ENCODE data around the gene GPATCH11.

The GPATCH11 gene

DNA sequence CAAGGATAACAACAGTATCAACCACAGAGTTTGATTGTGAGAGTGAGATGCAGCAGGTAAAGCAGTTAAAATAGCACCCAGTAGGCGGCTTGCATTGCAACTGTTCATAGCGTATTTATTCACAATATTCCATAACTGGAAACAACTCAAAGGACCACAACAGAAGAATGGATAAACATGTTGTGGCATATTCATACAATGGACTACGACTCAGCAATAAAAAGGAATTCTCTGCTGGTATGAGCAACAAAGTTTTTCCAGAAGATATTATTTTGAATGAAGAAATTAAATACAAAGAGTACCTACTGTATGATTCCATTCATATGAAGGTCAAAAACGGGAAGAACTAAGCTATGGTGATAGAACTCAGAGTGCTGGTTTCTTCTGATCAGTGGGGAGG lies 25.2 kb downstream of the GPATCH11 start:
- no peak for DNase-seq (ENCODE audit: low read depth in 2 of 2)

DNA sequence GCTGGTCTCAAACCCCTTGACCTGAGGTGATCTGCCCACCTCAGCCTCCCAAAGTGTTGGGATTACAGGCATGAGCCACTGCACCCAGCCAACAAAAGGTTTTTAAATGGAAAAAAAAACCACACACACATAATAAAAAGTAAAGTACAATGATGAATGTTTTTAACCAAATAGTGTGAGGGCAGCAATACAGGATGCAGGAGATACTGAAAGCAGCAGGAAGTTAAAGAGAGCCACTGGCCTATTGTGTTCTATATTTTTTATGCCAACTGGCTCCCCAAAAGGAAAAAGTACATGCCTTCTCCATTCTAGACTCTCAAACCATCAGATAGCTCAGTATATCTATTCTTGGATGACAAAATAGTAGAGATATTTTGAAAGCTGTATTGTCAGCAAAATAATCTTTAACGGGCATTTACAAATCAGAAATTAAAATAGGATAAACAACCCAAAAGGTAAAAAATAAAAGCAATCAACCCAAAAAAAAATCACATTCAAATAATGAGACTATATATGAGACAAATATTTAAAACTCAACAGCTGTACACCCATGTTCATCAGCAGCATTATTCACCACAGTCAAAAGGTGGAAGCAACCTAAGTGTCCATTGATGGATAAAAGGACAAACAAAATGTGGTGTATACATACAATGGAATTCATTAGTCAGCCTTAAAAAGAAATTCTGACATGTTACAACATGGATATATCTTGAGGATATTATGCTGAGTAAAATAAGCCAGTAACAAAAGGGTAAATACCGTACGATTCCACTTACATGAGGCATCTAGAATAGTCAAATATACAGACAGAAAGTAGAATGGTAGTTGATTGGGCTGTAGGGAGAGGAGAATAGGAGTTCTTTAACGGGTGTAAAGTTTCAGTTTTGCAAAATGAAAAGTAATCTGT lies 26.2 kb downstream of the GPATCH11 start:
- no peak for DNase-seq (ENCODE audit: low read depth in 2 of 2)

DNA sequence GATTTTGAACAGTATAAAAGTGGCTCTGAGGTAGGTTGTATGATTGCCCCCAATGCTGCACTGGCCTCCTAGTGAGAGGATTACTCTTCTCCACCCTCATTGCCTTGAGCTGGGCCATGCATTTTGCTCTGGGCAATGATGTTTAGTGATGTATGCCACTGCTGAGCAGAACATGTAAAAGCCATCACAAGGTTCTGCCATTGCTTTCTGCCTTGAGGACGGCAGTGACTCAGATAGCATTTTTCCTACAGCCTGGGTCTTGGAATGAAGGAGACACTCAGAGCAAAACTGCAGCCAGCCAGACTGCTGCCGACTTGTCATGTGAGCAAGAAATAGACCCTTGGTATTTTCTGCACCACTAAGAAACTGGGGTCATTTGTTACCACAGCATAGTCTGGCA lies 27.6 kb downstream of the GPATCH11 start:
- no peak for DNase-seq (ENCODE audit: low read depth in 2 of 2)

DNA sequence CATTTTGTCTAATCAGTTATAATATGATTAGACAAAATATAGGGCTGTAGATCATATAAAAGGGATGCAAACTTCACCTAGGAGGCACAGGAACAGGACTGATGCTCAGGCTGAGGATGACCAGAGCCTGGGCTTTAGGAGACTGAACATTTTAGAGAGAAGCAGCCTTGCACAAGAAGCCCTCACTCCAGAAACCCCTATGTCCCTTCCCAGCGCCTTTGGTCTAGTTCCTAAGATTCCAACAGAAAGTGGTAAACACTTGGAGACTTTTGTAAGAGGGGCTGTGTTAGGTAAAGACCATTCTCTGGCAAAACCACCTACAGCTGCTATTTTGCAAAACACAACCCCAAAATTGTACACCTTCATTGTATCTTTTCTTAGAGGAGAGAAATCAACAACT lies 33.2 kb downstream of the GPATCH11 start:
- DNase-seq (ENCODE audit: low read depth in 2 of 2): no peak

DNA sequence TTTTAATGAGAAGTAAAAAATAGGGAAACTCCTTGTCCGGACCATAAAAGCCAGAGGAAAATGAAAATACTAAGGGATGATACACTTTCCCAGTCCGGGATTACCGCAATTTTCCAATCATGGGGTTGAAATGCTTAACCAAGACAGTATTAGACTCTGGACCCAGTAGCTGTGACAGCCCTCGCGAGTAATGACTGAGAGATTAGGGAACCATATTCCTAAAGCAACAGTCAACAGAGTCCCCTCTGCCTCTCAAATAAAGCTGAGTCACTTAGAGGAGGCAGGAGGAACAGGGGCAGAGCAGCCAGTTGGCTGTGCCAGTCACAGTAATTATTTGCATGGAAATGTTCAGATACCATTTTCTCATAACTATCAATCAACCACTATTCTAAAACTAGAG lies 34.8 kb downstream of the GPATCH11 start:
- no peak for DNase-seq (ENCODE audit: low read depth in 2 of 2)

DNA sequence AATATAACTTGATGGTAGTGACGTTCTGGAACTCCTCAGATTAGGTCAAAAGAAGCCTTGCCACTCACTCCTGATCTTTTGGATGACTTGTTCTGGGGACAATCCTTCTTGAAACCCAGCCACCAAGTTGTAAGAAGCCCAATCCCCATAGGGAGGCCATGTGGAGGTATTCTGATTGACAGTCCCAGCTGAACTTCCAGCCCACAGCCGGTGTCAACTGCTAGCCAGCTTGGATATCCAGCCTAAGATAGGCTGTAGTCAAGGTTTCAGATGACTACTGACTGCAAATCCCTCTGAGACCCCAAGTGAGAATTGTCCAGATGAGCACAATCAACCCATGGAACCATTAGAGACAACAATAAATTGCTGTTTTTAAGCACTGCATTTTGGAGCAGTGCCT lies 41.1 kb downstream of the GPATCH11 start:
- no peak for DNase-seq (ENCODE audit: low read depth in 2 of 2)

DNA sequence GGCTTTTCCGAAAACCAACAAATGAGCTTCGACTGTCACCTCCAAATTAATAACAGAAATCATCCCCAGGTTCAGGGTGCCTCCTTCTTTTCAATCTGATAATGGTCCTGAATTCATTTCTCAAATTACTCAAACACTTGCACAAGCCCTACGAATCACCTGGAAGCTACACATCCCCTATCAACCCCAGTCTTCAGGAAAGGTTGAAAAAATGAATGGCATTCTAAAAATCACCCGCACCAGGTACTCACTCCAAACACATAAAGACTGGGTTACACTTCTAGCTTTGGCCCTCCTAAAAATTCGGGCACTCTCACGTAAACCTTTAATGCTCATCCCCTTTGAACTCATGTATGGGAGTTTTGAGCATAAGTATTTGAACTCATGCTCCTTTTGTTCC lies 48.6 kb downstream of the GPATCH11 start:
- DNase-seq (ENCODE audit: low read depth in 2 of 2): no peak

DNA sequence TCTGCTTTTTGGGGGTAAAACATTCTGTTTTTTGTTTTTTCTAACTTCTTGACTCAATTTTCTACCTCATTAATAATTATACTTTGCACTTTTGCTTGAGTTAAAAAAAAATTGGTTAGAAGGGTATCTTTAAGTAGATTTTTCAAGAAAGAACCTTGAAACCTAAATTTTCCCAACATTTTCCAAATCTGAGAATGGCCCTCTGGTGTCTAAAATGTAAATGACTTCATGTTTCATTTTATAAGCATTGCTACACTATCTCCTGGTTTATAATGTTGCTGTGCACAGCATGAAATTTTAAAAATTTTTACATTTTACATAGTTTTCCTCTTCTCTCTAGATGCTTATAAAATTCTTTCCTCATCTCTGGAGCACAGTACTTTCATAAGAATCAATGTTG lies 58.2 kb downstream of the GPATCH11 start:
- no peak for DNase-seq (ENCODE audit: low read depth in 2 of 2)

DNA sequence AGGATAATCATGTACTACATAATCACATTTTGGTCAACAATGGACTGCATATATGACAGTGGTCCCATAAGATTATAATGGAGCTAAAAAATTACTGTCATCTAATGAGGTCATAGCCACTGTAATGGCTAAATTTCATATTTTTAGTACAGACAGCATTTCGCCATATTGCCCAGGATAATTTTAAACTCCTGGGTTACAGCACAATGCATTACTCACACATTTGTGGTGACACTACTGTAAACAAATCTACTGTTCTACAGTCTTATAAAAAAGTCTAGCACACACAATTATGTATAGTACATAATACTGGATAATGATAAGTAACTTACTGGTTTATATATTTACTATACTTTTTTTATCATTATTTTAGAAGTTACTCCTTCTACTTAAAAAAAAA lies 59.7 kb downstream of the GPATCH11 start:
- DNase-seq (ENCODE audit: low read depth in 2 of 2): no peak

DNA sequence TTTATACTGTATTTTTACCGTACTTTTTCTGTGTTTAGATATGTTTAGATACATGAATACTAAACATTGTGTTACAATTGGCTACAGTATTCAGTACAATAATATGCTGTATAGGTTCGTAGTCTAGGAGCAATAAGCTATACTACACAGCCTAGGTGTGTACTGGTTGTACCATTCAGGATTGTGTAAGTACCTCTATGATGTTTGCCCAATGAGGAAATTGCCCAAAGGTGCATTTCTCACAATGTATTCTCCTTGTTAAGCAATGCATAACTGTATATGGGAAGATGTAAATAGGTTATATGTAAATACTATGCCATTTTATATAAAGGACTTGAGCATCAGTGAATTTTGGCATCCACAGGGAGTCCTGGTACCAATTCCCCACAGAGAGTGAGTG lies 61.7 kb downstream of the GPATCH11 start:
- DNase-seq (ENCODE audit: low read depth in 2 of 2): no peak

DNA sequence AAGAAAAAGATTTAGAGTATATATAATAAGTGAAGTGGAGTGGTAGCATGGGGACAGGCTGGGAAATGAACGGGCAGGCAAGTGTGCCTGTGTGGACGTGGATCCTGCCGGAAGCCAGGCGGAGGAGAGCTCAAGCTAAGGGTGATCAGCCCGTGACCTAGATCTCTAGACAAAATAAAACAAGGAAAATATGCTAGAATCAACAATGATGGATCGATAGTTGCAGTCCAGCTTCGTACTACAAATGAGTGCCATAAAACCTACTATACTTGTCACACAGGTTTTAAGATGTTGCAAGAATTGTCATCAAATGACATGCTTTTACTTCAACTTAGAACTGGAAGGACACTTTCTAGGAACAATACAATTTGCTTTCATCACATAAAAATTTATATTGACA lies 64.0 kb downstream of the GPATCH11 start:
- no peak for DNase-seq (ENCODE audit: low read depth in 2 of 2)
